Uterus (tissue), 4 donors: Measurements from ENCODE around the gene PALB2. TPM values are rescaled to one million over a fixed set of nuclear protein-coding genes. Genes with fewer than 3 reads are reported as not detected.

Experiments used
- DNase-seq, 2 donors: peaks; one replicate each; pipeline ENCODE4 v3.0.0-alpha.2; 2019 to 2020
- H3K27ac ChIP-seq, 2 donors: fragments of 200-600 bp; sonication (generic); 1 replicate in 1 of 2; 2 replicates in 1 of 2; pipeline ENCODE4 v1.5.1; 2016 to 2018
- H3K27me3 ChIP-seq, 2 donors: fragments of 200-600 bp; sonication (generic); one replicate each; pipeline ENCODE4 v1.5.1; 2018 to 2019; ENCODE audit warnings: control low read depth in 1 of 2
- H3K36me3 ChIP-seq, 2 donors: fragments of 200-600 bp; sonication (generic); one replicate each; pipeline ENCODE4 v1.5.1; 2019; ENCODE audit warnings: control low read depth in 1 of 2
- H3K4me1 ChIP-seq, 2 donors: fragments of 200-600 bp; sonication (generic); one replicate each; pipeline ENCODE4 v1.5.1; 2018 to 2019; ENCODE audit warnings: control low read depth in 1 of 2
- H3K4me3 ChIP-seq, 2 donors: fragments of 200-600 bp; sonication (generic); 1 replicate in 1 of 2; 2 replicates in 1 of 2; pipeline ENCODE4 v1.5.1; 2018 to 2019; ENCODE audit warnings: mild to moderate bottlenecking in 1 of 2
- H3K9me3 ChIP-seq, 2 donors: fragments of 200-600 bp; sonication (generic); one replicate each; pipeline ENCODE4 v1.5.1; 2019; ENCODE audit warnings: control low read depth in 1 of 2
- POLR2A ChIP-seq, 2 donors: fragments of 450-650 bp; IDR thresholded peaks; one replicate each; pipeline ENCODE4 v1.6.1; 2016; ENCODE audit warnings: antibody characterized with exemption in 2 of 2, mild to moderate bottlenecking in 1 of 2, moderate library complexity in 1 of 2
- intact Hi-C: fragments of 100-400 bp; cut with DNase I; formaldehyde crosslinking; loops from one replicate; pipeline ENCODE4 v1.15.1; 2023; ENCODE audit warnings: low total_unique reads
- total RNA-seq, 4 donors: library from RNA; depleted of rRNA in 3 of 4; stranded (reverse); fragments of >200 nt in 3 of 4; gene quantifications; one replicate each; pipeline versions ENCODE4 v1.1.0 to v1.2.4, GENCODE V29; 2014 to 2023
- TF ChIP-seq, protein P1 (sequence below), 4 experiments: fragments of 200-600 bp in 2 of 4; fragments of 450-650 bp in 2 of 4; sonication (generic) in 2 of 4; IDR thresholded peaks; one replicate each; pipeline ENCODE4 v1.5.1; 2016 to 2019; ENCODE audit warnings: antibody characterized with exemption in 4 of 4, mild to moderate bottlenecking in 2 of 4, moderate library complexity in 1 of 4
- donor health status: DM: yes; HTN: yes; CAD: no.

The PALB2 gene
- total RNA-seq, 4 donors from 2014 or later: 1.5 to 11.3 (median 6.5) TPM

DNA sequence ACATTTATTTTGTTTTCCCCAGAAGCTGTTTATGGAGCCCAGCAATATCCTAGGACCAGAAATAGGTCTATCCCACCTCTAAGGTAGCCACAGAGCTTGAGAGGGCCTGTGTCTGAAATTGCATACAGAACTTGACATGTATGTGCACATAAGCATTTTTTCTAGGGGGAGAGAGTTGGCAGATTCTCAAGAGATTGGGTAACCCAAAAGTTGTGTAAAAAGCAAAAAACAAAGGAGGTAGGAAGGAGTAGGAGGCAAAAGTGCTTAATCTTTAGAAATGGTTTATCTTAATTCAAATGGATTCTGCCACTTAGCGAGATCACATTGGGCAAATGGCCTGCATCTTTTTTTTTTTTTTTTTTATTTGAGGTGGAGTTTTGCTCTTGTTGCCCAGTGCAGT is 41.1 kb upstream of the PALB2 start:
- Histone ChIP-seq H3K4me1 (no peaks in the 10 kb centered on the region), H3K36me3 (no peaks in the 10 kb centered on the region), H3K4me3 (no peak overlapping the region), H3K9me3 (no peaks in the 10 kb centered on the region), H3K27me3 (no peaks in the 10 kb centered on the region), H3K27ac (no peak overlapping the region)
- no peak for TF ChIP-seq POLR2A (IDR thresholded peaks at IDR 0.05)
- TF ChIP-seq, protein P1, sequence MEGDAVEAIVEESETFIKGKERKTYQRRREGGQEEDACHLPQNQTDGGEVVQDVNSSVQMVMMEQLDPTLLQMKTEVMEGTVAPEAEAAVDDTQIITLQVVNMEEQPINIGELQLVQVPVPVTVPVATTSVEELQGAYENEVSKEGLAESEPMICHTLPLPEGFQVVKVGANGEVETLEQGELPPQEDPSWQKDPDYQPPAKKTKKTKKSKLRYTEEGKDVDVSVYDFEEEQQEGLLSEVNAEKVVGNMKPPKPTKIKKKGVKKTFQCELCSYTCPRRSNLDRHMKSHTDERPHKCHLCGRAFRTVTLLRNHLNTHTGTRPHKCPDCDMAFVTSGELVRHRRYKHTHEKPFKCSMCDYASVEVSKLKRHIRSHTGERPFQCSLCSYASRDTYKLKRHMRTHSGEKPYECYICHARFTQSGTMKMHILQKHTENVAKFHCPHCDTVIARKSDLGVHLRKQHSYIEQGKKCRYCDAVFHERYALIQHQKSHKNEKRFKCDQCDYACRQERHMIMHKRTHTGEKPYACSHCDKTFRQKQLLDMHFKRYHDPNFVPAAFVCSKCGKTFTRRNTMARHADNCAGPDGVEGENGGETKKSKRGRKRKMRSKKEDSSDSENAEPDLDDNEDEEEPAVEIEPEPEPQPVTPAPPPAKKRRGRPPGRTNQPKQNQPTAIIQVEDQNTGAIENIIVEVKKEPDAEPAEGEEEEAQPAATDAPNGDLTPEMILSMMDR (IDR thresholded peaks at IDR 0.05): no peak
- no peak for DNase-seq
- intact Hi-C loops: no loop called here

GRCh38 chr16:23679986-23680336 is 38.9 kb upstream of the PALB2 start:
- intact Hi-C loops: no loop called here
- no peak for DNase-seq
- H3K4me3 ChIP-seq: no peak overlapping the region
- no peaks in the 10 kb centered on the region for H3K4me1 ChIP-seq
- no peaks in the 10 kb centered on the region for H3K27me3 ChIP-seq
- TF ChIP-seq, protein P1 (IDR thresholded peaks at IDR 0.05): no peak
- TF ChIP-seq POLR2A (IDR thresholded peaks at IDR 0.05): no peak
- H3K36me3 ChIP-seq: no peaks in the 10 kb centered on the region
- no peak overlapping the region for H3K27ac ChIP-seq
- no peaks in the 10 kb centered on the region for H3K9me3 ChIP-seq

DNA sequence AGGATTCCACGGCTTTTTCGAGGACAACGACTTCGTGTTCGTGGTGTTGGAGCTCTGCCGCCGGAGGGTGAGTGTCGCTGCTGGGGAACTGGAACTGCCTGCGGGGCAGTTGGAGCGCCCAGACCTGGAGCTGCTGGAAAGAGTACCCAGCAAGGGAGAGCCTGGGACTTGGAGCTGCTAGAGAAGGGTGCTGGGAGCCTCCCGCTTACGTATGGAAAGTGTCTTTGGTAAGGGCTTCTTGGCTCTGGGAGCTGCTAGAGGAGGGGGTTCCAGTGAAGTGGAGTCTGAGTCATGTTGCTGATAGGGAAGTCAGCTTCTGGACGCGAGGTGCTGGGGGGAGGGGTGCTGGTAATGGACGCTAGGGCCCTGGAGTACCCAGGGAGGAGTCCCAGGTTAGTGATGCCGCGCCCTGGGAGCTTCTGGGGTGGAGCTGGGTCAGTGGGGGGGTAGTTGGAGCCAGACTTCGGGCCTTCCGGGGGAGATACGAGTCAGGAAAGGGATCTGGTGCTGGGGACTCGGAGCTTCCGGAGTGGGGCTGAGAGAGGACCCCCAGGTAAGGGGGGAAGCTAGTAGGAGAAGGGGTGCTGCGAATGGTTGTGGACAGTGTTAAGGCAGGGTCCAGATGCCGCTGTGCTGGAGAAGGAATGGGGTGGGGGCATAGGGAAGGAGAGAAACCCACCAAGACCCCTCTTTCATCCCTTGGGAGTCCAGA is 38.3 kb upstream of the PALB2 start:
- Histone ChIP-seq H3K4me3 (peak overlapping the region; percentile 38 to 39), H3K27me3 (no peaks in the 10 kb centered on the region), H3K4me1 (no peaks in the 10 kb centered on the region), H3K9me3 (no peaks in the 10 kb centered on the region), H3K27ac (no peak overlapping the region), H3K36me3 (no peaks in the 10 kb centered on the region)
- no peak for DNase-seq
- TF ChIP-seq, protein P1 (IDR thresholded peaks at IDR 0.05): no peak
- no peak for TF ChIP-seq POLR2A (IDR thresholded peaks at IDR 0.05)
- intact Hi-C loops: no loop called here

GRCh38 chr16:23678430-23679273 is 37.5 kb upstream of the PALB2 start, which contains the start of gene PLK1:
PLK1 (plus strand) TSS chr16:23678889; CDS start chr16:23678933, 44 bp downstream.
- H3K4me3 ChIP-seq: peak within 1 kb of the TSS; percentile 38 to 39
- H3K36me3 ChIP-seq: no peaks in the 10 kb centered on the region
- H3K4me1 ChIP-seq: no peaks in the 10 kb centered on the region
- intact Hi-C loops: no loop called here
- no peaks in the 10 kb centered on the region for H3K9me3 ChIP-seq
- no peak within 1 kb of the TSS for H3K27ac ChIP-seq
- no peaks in the 10 kb centered on the region for H3K27me3 ChIP-seq
- TF ChIP-seq, protein P1 (IDR thresholded peaks at IDR 0.05): peak in 3 of 4 experiments; percentile 7 to 22 (median 17)
- TF ChIP-seq POLR2A (IDR thresholded peaks at IDR 0.05): no peak
- peak; percentile 32 to 62 for DNase-seq

DNA sequence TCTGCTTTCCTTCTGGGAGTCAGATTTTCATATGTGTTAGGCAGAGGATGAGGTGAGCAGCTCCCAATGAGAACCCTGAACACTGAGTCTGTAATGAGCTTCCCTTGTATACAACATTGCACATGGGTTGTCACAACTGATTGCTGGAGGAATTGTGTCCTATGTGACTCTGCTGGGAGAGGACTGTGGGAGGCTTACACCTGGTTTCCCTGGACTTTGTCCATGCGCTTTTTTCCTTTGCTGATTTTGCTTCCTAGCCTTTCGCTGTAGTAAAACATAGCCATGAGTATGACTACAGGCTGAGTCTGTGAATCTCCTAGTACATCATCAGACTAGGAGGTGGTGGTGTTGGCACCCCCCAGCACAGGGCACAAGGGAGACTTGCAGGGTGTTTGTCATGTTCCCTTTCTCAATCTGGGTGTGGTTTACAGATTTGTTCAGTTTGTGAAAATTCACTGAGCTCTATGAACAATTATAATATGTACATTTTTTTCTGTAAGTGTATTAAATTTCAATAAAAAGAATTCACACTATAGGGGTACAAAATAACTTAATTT is 35.9 kb upstream of the PALB2 start:
- Histone ChIP-seq H3K36me3 (no peaks in the 10 kb centered on the region), H3K27me3 (no peaks in the 10 kb centered on the region), H3K9me3 (no peaks in the 10 kb centered on the region), H3K4me1 (no peaks in the 10 kb centered on the region), H3K4me3 (no peak overlapping the region), H3K27ac (no peak overlapping the region)
- DNase-seq: no peak
- TF ChIP-seq, protein P1 (IDR thresholded peaks at IDR 0.05): no peak
- no peak for TF ChIP-seq POLR2A (IDR thresholded peaks at IDR 0.05)
- intact Hi-C loops: no loop called here
